ENCODE results near the gene CDCA7L.

DNA sequence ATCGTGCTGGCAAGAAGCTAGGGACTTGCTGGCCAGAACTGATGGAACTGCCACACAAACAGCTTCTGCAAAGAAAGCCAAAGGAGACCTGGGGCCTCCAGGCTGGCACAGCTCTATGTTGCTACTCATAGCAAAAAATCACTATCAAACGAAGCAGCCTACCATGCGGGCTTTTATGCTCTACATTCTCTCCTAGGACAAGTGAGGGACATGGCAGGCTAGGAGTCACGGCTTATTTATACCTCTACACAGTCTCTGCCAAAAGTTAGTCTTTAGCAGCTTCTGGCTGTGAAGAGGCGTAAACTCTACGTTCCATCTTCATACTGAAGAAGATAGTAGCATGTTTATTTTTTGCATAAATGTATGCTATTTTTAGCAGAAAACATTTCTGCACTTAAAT, 35.4 kb downstream of the CDCA7L start:
- TF ChIP-seq, protein P1, sequence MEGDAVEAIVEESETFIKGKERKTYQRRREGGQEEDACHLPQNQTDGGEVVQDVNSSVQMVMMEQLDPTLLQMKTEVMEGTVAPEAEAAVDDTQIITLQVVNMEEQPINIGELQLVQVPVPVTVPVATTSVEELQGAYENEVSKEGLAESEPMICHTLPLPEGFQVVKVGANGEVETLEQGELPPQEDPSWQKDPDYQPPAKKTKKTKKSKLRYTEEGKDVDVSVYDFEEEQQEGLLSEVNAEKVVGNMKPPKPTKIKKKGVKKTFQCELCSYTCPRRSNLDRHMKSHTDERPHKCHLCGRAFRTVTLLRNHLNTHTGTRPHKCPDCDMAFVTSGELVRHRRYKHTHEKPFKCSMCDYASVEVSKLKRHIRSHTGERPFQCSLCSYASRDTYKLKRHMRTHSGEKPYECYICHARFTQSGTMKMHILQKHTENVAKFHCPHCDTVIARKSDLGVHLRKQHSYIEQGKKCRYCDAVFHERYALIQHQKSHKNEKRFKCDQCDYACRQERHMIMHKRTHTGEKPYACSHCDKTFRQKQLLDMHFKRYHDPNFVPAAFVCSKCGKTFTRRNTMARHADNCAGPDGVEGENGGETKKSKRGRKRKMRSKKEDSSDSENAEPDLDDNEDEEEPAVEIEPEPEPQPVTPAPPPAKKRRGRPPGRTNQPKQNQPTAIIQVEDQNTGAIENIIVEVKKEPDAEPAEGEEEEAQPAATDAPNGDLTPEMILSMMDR (IDR thresholded peaks at IDR 0.05; ENCODE audit: low read depth, low read length, poor library complexity, severe bottlenecking) = no peak
- no peak for TF ChIP-seq EZH2phosphoT487 (IDR thresholded peaks at IDR 0.05; ENCODE audit: borderline replicate concordance, low read length)
